H9 (cell line): ENCODE measurements around the gene HABP4. TPM values are rescaled to one million over a fixed set of nuclear protein-coding genes. Genes with fewer than 3 reads are reported as not detected.

Source experiments
- DNase-seq: peaks from one replicate; pipeline ENCODE4 v3.0.0-alpha.2; 2017
- H2AFZ ChIP-seq: one replicate; pipeline ENCODE4 v1.6.1; 2013; ENCODE audit warnings: mild to moderate bottlenecking, low read length, control low read depth, moderate library complexity
- H2AK5ac ChIP-seq: 2 replicates; pipeline ENCODE4 v1.6.1; 2013; ENCODE audit warnings: low read length, control low read depth, mixed read lengths; ENCODE audit not compliant: insufficient read length
- H2BK120ac ChIP-seq: one replicate; pipeline ENCODE4 v1.6.1; 2013; ENCODE audit warnings: low read depth, mild to moderate bottlenecking, low read length, control low read depth, inconsistent platforms; ENCODE audit not compliant: poor library complexity, severe bottlenecking
- H2BK12ac ChIP-seq: 2 replicates; pipeline ENCODE4 v1.6.1; 2013; ENCODE audit warnings: low read length, control low read depth, mixed read lengths, low read depth; ENCODE audit not compliant: insufficient read length
- H2BK15ac ChIP-seq: 2 replicates; pipeline ENCODE4 v1.6.1; 2013; ENCODE audit warnings: low read depth, low read length, control low read depth
- H2BK20ac ChIP-seq: one replicate; pipeline ENCODE4 v1.6.1; 2013; ENCODE audit warnings: low read depth, mild to moderate bottlenecking, low read length, control low read depth, inconsistent platforms; ENCODE audit not compliant: poor library complexity, severe bottlenecking
- H2BK5ac ChIP-seq: 2 replicates; pipeline ENCODE4 v1.6.1; 2013; ENCODE audit warnings: low read length, control low read depth, mixed read lengths; ENCODE audit not compliant: insufficient read length
- H3K14ac ChIP-seq: 2 replicates; pipeline ENCODE4 v1.6.1; 2013; ENCODE audit warnings: low read length, control low read depth; ENCODE audit not compliant: insufficient read depth
- H3K18ac ChIP-seq: 2 replicates; pipeline ENCODE4 v1.6.1; 2013; ENCODE audit warnings: low read depth, mild to moderate bottlenecking, mixed read lengths, low read length, control low read depth; ENCODE audit not compliant: insufficient read length
- H3K23ac ChIP-seq: 2 replicates; pipeline ENCODE4 v1.6.1; 2013; ENCODE audit warnings: low read length, control low read depth, mixed read lengths, low read depth; ENCODE audit not compliant: insufficient read length
- H3K23me2 ChIP-seq: 2 replicates; pipeline ENCODE4 v1.6.1; 2013; ENCODE audit warnings: low read depth, mild to moderate bottlenecking, mixed read lengths, low read length, control low read depth; ENCODE audit not compliant: insufficient read length, poor library complexity, severe bottlenecking
- H3K27ac ChIP-seq: 2 replicates; pipeline ENCODE4 v1.5.1; 2013; ENCODE audit warnings: low read length, control low read depth, mixed read lengths, low read depth; ENCODE audit not compliant: insufficient read length
- H3K27me3 ChIP-seq: 2 replicates; pipeline ENCODE4 v1.6.1; 2013; ENCODE audit warnings: low read length, control low read depth, inconsistent platforms; ENCODE audit not compliant: insufficient read depth
- H3K4ac ChIP-seq: 2 replicates; pipeline ENCODE4 v1.6.1; 2013; ENCODE audit warnings: low read depth, mild to moderate bottlenecking, control low read depth, inconsistent platforms, low read length, moderate library complexity
- H3K4me1 ChIP-seq: 2 replicates; pipeline ENCODE4 v1.6.1; 2013; ENCODE audit warnings: low read length, control low read depth, inconsistent platforms; ENCODE audit not compliant: insufficient read depth
- H3K4me2 ChIP-seq: 2 replicates; pipeline ENCODE4 v1.6.1; 2013; ENCODE audit warnings: low read length, control low read depth, mixed read lengths; ENCODE audit not compliant: insufficient read length, insufficient read depth
- H3K56ac ChIP-seq: 2 replicates; pipeline ENCODE4 v1.6.1; 2013; ENCODE audit warnings: low read depth, mild to moderate bottlenecking, mixed read lengths, low read length, control low read depth; ENCODE audit not compliant: insufficient read length
- H3K79me1 ChIP-seq: 2 replicates; pipeline ENCODE4 v1.6.1; 2013; ENCODE audit warnings: low read depth, mild to moderate bottlenecking, moderate library complexity, low read length, control low read depth, inconsistent platforms; ENCODE audit not compliant: insufficient read depth, poor library complexity, severe bottlenecking
- H3K79me2 ChIP-seq: 2 replicates; pipeline ENCODE4 v1.6.1; 2013; ENCODE audit warnings: low read length, control low read depth, inconsistent platforms; ENCODE audit not compliant: insufficient read depth
- H3K9ac ChIP-seq: 2 replicates; pipeline ENCODE4 v1.6.1; 2013; ENCODE audit warnings: low read length, control low read depth, mixed read lengths; ENCODE audit not compliant: insufficient read length; ENCODE audit errors: extremely low read depth
- H3K9me3 ChIP-seq: one replicate; pipeline ENCODE4 v1.6.1; 2013; ENCODE audit warnings: low read depth, low read length, inconsistent platforms; ENCODE audit not compliant: control insufficient read depth
- H3T11ph ChIP-seq: one replicate; pipeline ENCODE4 v1.6.1; 2013; ENCODE audit warnings: mild to moderate bottlenecking, low read length, control low read depth, inconsistent platforms
- H4K20me1 ChIP-seq: one replicate; pipeline ENCODE4 v1.6.1; 2013; ENCODE audit not compliant: control insufficient read depth, insufficient read length, insufficient read depth
- H4K5ac ChIP-seq: 2 replicates; pipeline ENCODE4 v1.6.1; 2013; ENCODE audit warnings: low read depth, mild to moderate bottlenecking, mixed read lengths, low read length, control low read depth; ENCODE audit not compliant: insufficient read length
- H4K8ac ChIP-seq: replicated peaks from 2 replicates; pipeline ENCODE4 v1.6.1; 2013; ENCODE audit warnings: low read length, control low read depth, mixed read lengths, low read depth; ENCODE audit not compliant: insufficient read length
- H4K91ac ChIP-seq: 2 replicates; pipeline ENCODE4 v1.6.1; 2013; ENCODE audit warnings: low read depth, mild to moderate bottlenecking, moderate library complexity, mixed read lengths, low read length, control low read depth; ENCODE audit not compliant: insufficient read length
- H3K27ac Mint-ChIP-seq, 3 experiments: 2 replicates in 2 of 3; 3 replicates in 1 of 3; pipeline ENCODE4 v1.8.0; 2020 to 2021; ENCODE audit warnings: mixed read lengths in 3 of 3, mild to moderate bottlenecking in 1 of 3, moderate library complexity in 1 of 3
- H3K27me3 Mint-ChIP-seq: 2 replicates; pipeline ENCODE4 v1.8.0; 2021; ENCODE audit warnings: low read depth, mild to moderate bottlenecking, moderate library complexity, mixed read lengths
- H3K36me3 Mint-ChIP-seq, 3 experiments: 2 replicates in 2 of 3; 3 replicates in 1 of 3; pipeline ENCODE4 v1.8.0; 2020 to 2021; ENCODE audit warnings: low read depth in 3 of 3, mixed read lengths in 3 of 3; ENCODE audit not compliant: insufficient read depth in 1 of 3
- H3K4me1 Mint-ChIP-seq, 2 experiments: 2 replicates each; pipeline ENCODE4 v1.8.0; 2020; ENCODE audit warnings: mixed read lengths in 2 of 2
- H3K4me3 Mint-ChIP-seq, 2 experiments: 2 replicates in 1 of 2; 3 replicates in 1 of 2; pipeline ENCODE4 v1.8.0; 2020 to 2021; ENCODE audit warnings: mild to moderate bottlenecking in 2 of 2, mixed read lengths in 2 of 2, moderate library complexity in 1 of 2
- H3K9me3 Mint-ChIP-seq, 2 experiments: 2 replicates in 1 of 2; 3 replicates in 1 of 2; pipeline ENCODE4 v1.8.0; 2020; ENCODE audit warnings: mild to moderate bottlenecking in 2 of 2, mixed read lengths in 2 of 2, moderate library complexity in 1 of 2
- WGBS: extraction: QIAGEN DNeasy Blood & Tissue Kit; methylation state at CpG from one replicate; pipeline ENCODE4 v1.1.7; 2013; ENCODE audit warnings: missing lambda C conversion rate, low lambda C conversion rate, mixed read lengths; ENCODE audit not compliant: insufficient read length; ENCODE audit errors: extremely low coverage; 5-methylcytosine and 5-hydroxymethylcytosine counted together
- total RNA-seq: library from RNA; stranded (reverse); gene quantifications from 2 replicates; pipeline ENCODE4 v1.2.1, GENCODE V29; 2021
- TF ChIP-seq, protein P1 (sequence below): fragments of 200-600 bp; sonication (generic); conservative IDR thresholded peaks from 3 replicates; pipeline ENCODE4 v1.8.0; 2021; ENCODE audit warnings: antibody characterized with exemption, mild to moderate bottlenecking

HABP4 gene
- total RNA-seq, 1 experiment from 2014 or later = 7.5 TPM

GRCh38 chr9:96512240-96512639, 62.3 kb downstream of the HABP4 start:
- no peak overlapping the region for H3K56ac ChIP-seq
- no peaks in the 10 kb centered on the region for H3K9me3 ChIP-seq
- H3K27me3 Mint-ChIP-seq = no peaks in the 10 kb centered on the region
- H2BK15ac ChIP-seq = no peak overlapping the region
- no peak overlapping the region for H3K4me3 Mint-ChIP-seq
- H2BK5ac ChIP-seq = no peak overlapping the region
- H3K23ac ChIP-seq = no peak overlapping the region
- no peak overlapping the region for H2AK5ac ChIP-seq
- H3K4me1 ChIP-seq = no peaks in the 10 kb centered on the region
- H3K9me3 Mint-ChIP-seq = no peaks in the 10 kb centered on the region
- no peak overlapping the region for H3K4me2 ChIP-seq
- H3K4me1 Mint-ChIP-seq = peaks cover 9 to 12% of the 10 kb centered on the region in 2 experiments
- no peak overlapping the region for H2AFZ ChIP-seq
- H3K23me2 ChIP-seq = no peaks in the 10 kb centered on the region
- H2BK12ac ChIP-seq = no peak overlapping the region
- H3K18ac ChIP-seq = no peak overlapping the region
- WGBS = no CpG with 5 or more reads among the region's 3 CpGs
- H3K79me2 ChIP-seq = no peaks in the 10 kb centered on the region
- H3T11ph ChIP-seq = no peak overlapping the region
- H4K8ac ChIP-seq = no peak overlapping the region
- no peak overlapping the region for H3K27ac Mint-ChIP-seq
- TF ChIP-seq, protein P1, sequence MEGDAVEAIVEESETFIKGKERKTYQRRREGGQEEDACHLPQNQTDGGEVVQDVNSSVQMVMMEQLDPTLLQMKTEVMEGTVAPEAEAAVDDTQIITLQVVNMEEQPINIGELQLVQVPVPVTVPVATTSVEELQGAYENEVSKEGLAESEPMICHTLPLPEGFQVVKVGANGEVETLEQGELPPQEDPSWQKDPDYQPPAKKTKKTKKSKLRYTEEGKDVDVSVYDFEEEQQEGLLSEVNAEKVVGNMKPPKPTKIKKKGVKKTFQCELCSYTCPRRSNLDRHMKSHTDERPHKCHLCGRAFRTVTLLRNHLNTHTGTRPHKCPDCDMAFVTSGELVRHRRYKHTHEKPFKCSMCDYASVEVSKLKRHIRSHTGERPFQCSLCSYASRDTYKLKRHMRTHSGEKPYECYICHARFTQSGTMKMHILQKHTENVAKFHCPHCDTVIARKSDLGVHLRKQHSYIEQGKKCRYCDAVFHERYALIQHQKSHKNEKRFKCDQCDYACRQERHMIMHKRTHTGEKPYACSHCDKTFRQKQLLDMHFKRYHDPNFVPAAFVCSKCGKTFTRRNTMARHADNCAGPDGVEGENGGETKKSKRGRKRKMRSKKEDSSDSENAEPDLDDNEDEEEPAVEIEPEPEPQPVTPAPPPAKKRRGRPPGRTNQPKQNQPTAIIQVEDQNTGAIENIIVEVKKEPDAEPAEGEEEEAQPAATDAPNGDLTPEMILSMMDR = no peak
- H4K5ac ChIP-seq = no peak overlapping the region
- DNase-seq = no peak
- H3K79me1 ChIP-seq = no peaks in the 10 kb centered on the region
- H4K91ac ChIP-seq = no peak overlapping the region
- peaks cover 9 to 26% (median 21%) of the 10 kb centered on the region in 3 experiments; a peak in 6 of 7 replicates for H3K36me3 Mint-ChIP-seq
- no peaks in the 10 kb centered on the region for H3K27me3 ChIP-seq
- no peak overlapping the region for H3K14ac ChIP-seq
- no peak overlapping the region for H2BK120ac ChIP-seq
- no peak overlapping the region for H3K4ac ChIP-seq
- H3K9ac ChIP-seq = no peak overlapping the region
- H3K27ac ChIP-seq = no peak overlapping the region
- H4K20me1 ChIP-seq = no peaks in the 10 kb centered on the region
- no peak overlapping the region for H2BK20ac ChIP-seq
